Keratinocyte (primary cell): ENCODE measurements around the gene OTUD7B. TPM values are rescaled to one million over a fixed set of nuclear protein-coding genes. Genes with fewer than 3 reads are reported as not detected.

ENCODE experiments used
- DNase-seq: peaks from one replicate; pipeline ENCODE4 v3.0.0-alpha.2; 2011; ENCODE audit warnings: low read depth, missing footprints, low spot score
- FAIRE-seq: peaks from 2 replicates; lab custom pipeline; 2011; peaks lifted over from hg19 to GRCh38; lab: Jason Lieb, UNC
- H2AFZ ChIP-seq: 2 replicates; pipeline ENCODE4 v1.6.0; 2012; ENCODE audit warnings: low read length, control low read depth, inconsistent platforms; ENCODE audit not compliant: control insufficient read depth
- H3K27ac ChIP-seq: 2 replicates; pipeline ENCODE4 v1.5.1; 2011; ENCODE audit warnings: low read length; ENCODE audit not compliant: control insufficient read depth, insufficient read depth
- H3K27me3 ChIP-seq: 3 replicates; pipeline ENCODE4 v1.6.0; 2011; ENCODE audit warnings: low read length; ENCODE audit not compliant: control insufficient read depth, insufficient read depth; ENCODE audit errors: extremely low read depth
- H3K36me3 ChIP-seq, 2 experiments: 2 replicates in 1 of 2; 3 replicates in 1 of 2; pipeline ENCODE4 v1.5.1; 2011; ENCODE audit warnings: low read length in 2 of 2, mild to moderate bottlenecking in 1 of 2; ENCODE audit not compliant: control insufficient read depth in 2 of 2, insufficient read depth in 2 of 2; ENCODE audit errors: extremely low read depth in 1 of 2
- H3K4me1 ChIP-seq: 3 replicates; pipeline ENCODE4 v1.5.1; 2011; ENCODE audit warnings: low read length; ENCODE audit not compliant: control insufficient read depth, insufficient read depth; ENCODE audit errors: extremely low read depth
- H3K4me2 ChIP-seq: 3 replicates; pipeline ENCODE4 v1.6.0; 2011; ENCODE audit warnings: low read depth, low read length; ENCODE audit not compliant: control insufficient read depth, insufficient read depth; ENCODE audit errors: extremely low read depth
- H3K4me3 ChIP-seq, 3 experiments: fragments of 200-600 bp in 1 of 3; sonication (generic) in 1 of 3; 2 replicates in 2 of 3; 3 replicates in 1 of 3; pipeline ENCODE4 v1.5.1; 2011 to 2016; ENCODE audit warnings: low read length in 3 of 3, mild to moderate bottlenecking in 3 of 3, control low read depth in 2 of 3, inconsistent platforms in 1 of 3, low read depth in 1 of 3, mixed read lengths in 1 of 3, mixed run types in 1 of 3, moderate library complexity in 1 of 3; ENCODE audit not compliant: control insufficient read depth in 2 of 3, insufficient read depth in 2 of 3; ENCODE audit errors: extremely low read depth in 1 of 3
- H3K79me2 ChIP-seq: 2 replicates; pipeline ENCODE4 v1.6.0; 2012; ENCODE audit warnings: low read length; ENCODE audit not compliant: control insufficient read depth, insufficient read depth
- H3K9ac ChIP-seq: 3 replicates; pipeline ENCODE4 v1.6.0; 2011; ENCODE audit warnings: low read length; ENCODE audit not compliant: control insufficient read depth, insufficient read depth; ENCODE audit errors: extremely low read depth
- H3K9me1 ChIP-seq: 3 replicates; pipeline ENCODE4 v1.6.0; 2011; ENCODE audit warnings: low read length; ENCODE audit not compliant: control insufficient read depth, insufficient read depth; ENCODE audit errors: extremely low read depth
- H3K9me3 ChIP-seq: 2 replicates; pipeline ENCODE4 v1.5.1; 2012; ENCODE audit warnings: low read depth, low read length; ENCODE audit not compliant: control insufficient read depth
- H4K20me1 ChIP-seq: 3 replicates; pipeline ENCODE4 v1.6.0; 2011; ENCODE audit warnings: low read length; ENCODE audit not compliant: control insufficient read depth, insufficient read depth; ENCODE audit errors: extremely low read depth
- CTCF ChIP-seq, 3 experiments: IDR thresholded peaks in 1 of 3; conservative IDR thresholded peaks in 1 of 3; optimal IDR thresholded peaks in 1 of 3; 2 replicates in 2 of 3; 3 replicates in 1 of 3; pipeline versions ENCODE3 to v1.5.1; 2011; ENCODE audit warnings: low read length in 3 of 3, mild to moderate bottlenecking in 3 of 3, moderate library complexity in 2 of 3, control low read depth in 1 of 3, inconsistent platforms in 1 of 3; ENCODE audit not compliant: insufficient read depth in 2 of 3; ENCODE audit errors: extremely low read depth in 1 of 3
- EZH2 ChIP-seq: IDR thresholded peaks from one replicate; pipeline ENCODE4 v1.6.1; 2012; ENCODE audit warnings: inconsistent platforms, mild to moderate bottlenecking, low read length, moderate library complexity
- dilution Hi-C: fragments of 300-500 bp; cut with MboI; formaldehyde crosslinking; loops from one replicate; pipeline ENCODE4 v1.7.0; 2020; ENCODE audit warnings: low sequenced_read_pairs; ENCODE audit not compliant: extremely low pct_ligation_motif_present
- polyA plus RNA-seq, 5 experiments: library from polyadenylated mRNA; depleted of rRNA in 3 of 5; stranded (reverse) in 3 of 5; stranded (forward) in 1 of 5; unstranded in 1 of 5; fragments of >200 nt; gene quantifications; 1 replicate in 1 of 5; 2 replicates in 3 of 5; 3 replicates in 1 of 5; pipeline versions ENCODE4 v1.2.1 to v1.2.3, GENCODE V29; 2011 to 2012; ENCODE audit warnings: missing spikeins in 2 of 5, low read depth in 1 of 5, low replicate concordance in 1 of 5

Gene OTUD7B
- polyA plus RNA-seq, 1 donor (not counting 4 experiments of a cell fraction or from before 2014, with no cell fraction given), result 8.7 TPM

DNA sequence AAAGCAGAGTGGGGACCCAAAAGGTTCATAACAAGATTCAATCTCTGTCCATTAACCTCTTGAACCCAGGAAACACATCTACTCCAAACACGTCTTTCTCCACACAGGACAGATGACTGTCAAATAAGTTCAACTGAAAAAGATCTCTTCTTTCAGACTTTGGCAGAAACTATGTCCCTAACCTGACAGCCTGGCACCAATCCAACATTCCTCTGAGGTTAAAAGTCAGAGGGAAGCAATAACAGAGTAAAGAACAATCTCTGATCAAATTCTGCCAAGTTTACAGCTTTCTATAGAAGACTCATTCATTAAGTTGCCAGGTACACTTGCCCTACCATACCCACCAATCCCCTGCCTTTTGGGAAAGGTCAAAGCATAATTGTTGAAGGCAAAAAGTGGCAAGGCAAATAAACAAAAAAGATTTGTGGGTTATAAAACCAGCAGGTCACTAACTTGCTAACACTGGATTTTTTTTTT lies 31.9 kb downstream of the OTUD7B start:
- Histone ChIP-seq H4K20me1 (no peaks in the 10 kb centered on the region), H2AFZ (no peak overlapping the region), H3K79me2 (peaks cover 20% of the 10 kb centered on the region), H3K9ac (no peak overlapping the region), H3K27ac (no peak overlapping the region), H3K4me3 (no peak overlapping the region), H3K4me2 (no peak overlapping the region), H3K4me1 (peaks cover 11% of the 10 kb centered on the region), H3K27me3 (no peaks in the 10 kb centered on the region), H3K9me1 (no peaks in the 10 kb centered on the region), H3K9me3 (no peaks in the 10 kb centered on the region), H3K36me3 (peaks cover 6 to 7% of the 10 kb centered on the region in 2 experiments)
- dilution Hi-C loops, result no loop called here
- TF ChIP-seq CTCF (optimal IDR thresholded peaks at IDR 0.05 in 1 of 3, IDR thresholded peaks at IDR 0.05 in 1 of 3, conservative IDR thresholded peaks at IDR 0.05 in 1 of 3; ENCODE audit: extremely low read depth in 1 of 3, insufficient read depth in 2 of 3, low read length in 3 of 3) (no peak), EZH2 (no peak)
- no peak for FAIRE-seq
- DNase-seq, result no peak

- Histone ChIP-seq H3K79me2 (peaks cover 13% of the 10 kb centered on the region), H3K9me3 (no peaks in the 10 kb centered on the region), H3K4me2 (no peak overlapping the region), H3K36me3 (peaks cover 9 to 10% of the 10 kb centered on the region in 2 experiments), H3K27ac (no peak overlapping the region), H2AFZ (no peak overlapping the region), H3K9ac (no peak overlapping the region), H4K20me1 (no peaks in the 10 kb centered on the region), H3K4me3 (no peak overlapping the region), H3K4me1 (peaks cover 11% of the 10 kb centered on the region), H3K27me3 (no peaks in the 10 kb centered on the region), H3K9me1 (no peaks in the 10 kb centered on the region)
- DNase-seq (no peak), FAIRE-seq (no peak)
- no peak for TF ChIP-seq EZH2
- TF ChIP-seq CTCF (optimal IDR thresholded peaks at IDR 0.05 in 1 of 3, IDR thresholded peaks at IDR 0.05 in 1 of 3, conservative IDR thresholded peaks at IDR 0.05 in 1 of 3; ENCODE audit: extremely low read depth in 1 of 3, insufficient read depth in 2 of 3, low read length in 3 of 3), result no peak
- dilution Hi-C loops, result no loop called here
Measured at GRCh38 chr1:149977345-149977744, 33.2 kb downstream of the OTUD7B start.
